Gastroesophageal sphincter (tissue), 4 donors: ENCODE measurements around the gene DBF4B. TPM values are rescaled to one million over a fixed set of nuclear protein-coding genes. Genes with fewer than 3 reads are reported as not detected.
A peak's percentile ranks its signal among the peaks of the same experiment; 100 is the strongest.

Source experiments
- ATAC-seq: fragments of 150-250 bp; one replicate; pipeline ENCODE4 v1.9.1; 2016; ENCODE audit warnings: mild to moderate bottlenecking, moderate library complexity
- H3K27ac ChIP-seq, 4 donors: fragments of 200-600 bp; sonication (generic) in 3 of 4; 1 replicate in 3 of 4; 2 replicates in 1 of 4; pipeline ENCODE4 v1.5.1; 2016 to 2019
- H3K27me3 ChIP-seq: fragments of 200-600 bp; sonication (generic); one replicate; pipeline ENCODE4 v1.5.1; 2019
- H3K36me3 ChIP-seq, 2 donors: fragments of 200-600 bp; sonication (generic); one replicate each; pipeline ENCODE4 v1.5.1; 2019; ENCODE audit warnings: control low read depth in 1 of 2
- H3K4me1 ChIP-seq, 3 donors: fragments of 200-600 bp; sonication (generic); 1 replicate in 2 of 3; 2 replicates in 1 of 3; pipeline ENCODE4 v1.5.1; 2016 to 2019; ENCODE audit warnings: control low read depth in 2 of 3
- H3K4me3 ChIP-seq, 2 donors: fragments of 200-600 bp; sonication (generic); one replicate each; pipeline ENCODE4 v1.5.1; 2019; ENCODE audit warnings: mild to moderate bottlenecking in 1 of 2, moderate library complexity in 1 of 2
- H3K9me3 ChIP-seq, 3 donors: fragments of 200-600 bp; sonication (generic); one replicate each; pipeline ENCODE4 v1.5.1; 2017 to 2019; ENCODE audit warnings: control low read depth in 2 of 3
- CTCF ChIP-seq, 4 experiments: fragments of 200-600 bp in 2 of 4; fragments of 450-650 bp in 2 of 4; sonication (generic) in 1 of 4; IDR thresholded peaks; one replicate each; pipeline ENCODE4 v1.5.1; 2017 to 2019; ENCODE audit warnings: antibody characterized with exemption in 4 of 4, mild to moderate bottlenecking in 2 of 4, moderate library complexity in 2 of 4
- EP300 ChIP-seq: sonication (generic); formaldehyde crosslinking; IDR thresholded peaks from one replicate; pipeline ENCODE4 v1.6.1; 2017; ENCODE audit warnings: antibody characterized with exemption, mild to moderate bottlenecking
- POLR2A ChIP-seq, 2 donors: fragments of 450-650 bp; IDR thresholded peaks; one replicate each; pipeline ENCODE4 v1.6.1; 2017; ENCODE audit warnings: antibody characterized with exemption in 2 of 2, mild to moderate bottlenecking in 2 of 2, moderate library complexity in 1 of 2
- POLR2AphosphoS5 ChIP-seq: sonication (generic); formaldehyde crosslinking; IDR thresholded peaks from one replicate; pipeline ENCODE4 v1.6.1; 2017; ENCODE audit warnings: antibody characterized with exemption
- WGBS, 2 donors: methylation state at CpG; one replicate each; pipeline ENCODE4 v1.1.5; 2018; ENCODE audit warnings: low coverage in 1 of 2; 5-methylcytosine and 5-hydroxymethylcytosine counted together
- total RNA-seq, 4 donors: library from RNA; depleted of rRNA; stranded (reverse); fragments of >200 nt; gene quantifications; one replicate each; pipeline ENCODE4 v1.1.0, GENCODE V29; 2016

The DBF4B gene
- total RNA-seq, 4 donors from 2014 or later, result 0.96 to 7.2 (median 3.9) TPM

GRCh38 chr17:44793885-44794842 lies 85.7 kb downstream of the DBF4B start:
- Histone ChIP-seq H3K9me3 (no peaks in the 10 kb centered on the region), H3K4me1 (peaks cover 0 to 55% (median 3%) of the 10 kb centered on the region in 3 donors), H3K27ac (peak overlapping the region; percentile 66 to 90 (median 88)), H3K4me3 (peak overlapping the region in 1 of 2 donors; percentile 11), H3K36me3 (no peaks in the 10 kb centered on the region), H3K27me3 (no peaks in the 10 kb centered on the region)
- 48 to 56% methylated on average over 13 to 18 of the region's 18 CpGs for WGBS, 2 donors
- no peak for ATAC-seq
- TF ChIP-seq CTCF (IDR thresholded peaks at IDR 0.05), result peak in 1 of 4 experiments; percentile 22
- no peak for TF ChIP-seq POLR2A (IDR thresholded peaks at IDR 0.05)

- Histone ChIP-seq H3K4me1 (peaks cover 0 to 59% (median 3%) of the 10 kb centered on the region in 3 donors), H3K27me3 (no peaks in the 10 kb centered on the region), H3K4me3 (peak overlapping the region in 1 of 2 donors; percentile 11), H3K36me3 (no peaks in the 10 kb centered on the region), H3K27ac (peak overlapping the region; percentile 66 to 90 (median 88)), H3K9me3 (no peaks in the 10 kb centered on the region)
- 31 to 54% methylated on average over 6 to 10 of the region's 10 CpGs for WGBS, 2 donors
- TF ChIP-seq POLR2AphosphoS5 (peak; percentile 67), EP300 (no peak), CTCF (IDR thresholded peaks at IDR 0.05) (no peak), POLR2A (IDR thresholded peaks at IDR 0.05) (no peak)
- ATAC-seq, result peak; percentile 32
Observed at GRCh38 chr17:44794851-44795413, 86.5 kb downstream of the DBF4B start.

GRCh38 chr17:44795421-44795820 lies 87.0 kb downstream of the DBF4B start:
- ATAC-seq, result no peak
- TF ChIP-seq CTCF (IDR thresholded peaks at IDR 0.05) (no peak), POLR2AphosphoS5 (no peak), EP300 (no peak), POLR2A (IDR thresholded peaks at IDR 0.05) (no peak)
- no peaks in the 10 kb centered on the region for H3K9me3 ChIP-seq
- WGBS, 2 donors, result 76% methylated on average over 5 of the region's 9 CpGs; no CpG with 5 or more reads in 1 of the 2 donors
- H3K36me3 ChIP-seq, result no peaks in the 10 kb centered on the region
- H3K4me3 ChIP-seq, result no peak overlapping the region
- H3K4me1 ChIP-seq, result peaks cover 0 to 59% (median 3%) of the 10 kb centered on the region in 3 donors
- no peaks in the 10 kb centered on the region for H3K27me3 ChIP-seq
- peak overlapping the region; percentile 66 to 90 (median 88) for H3K27ac ChIP-seq

- no peak for ATAC-seq
- no peaks in the 10 kb centered on the region for H3K9me3 ChIP-seq
- H3K27me3 ChIP-seq, result no peaks in the 10 kb centered on the region
- peak overlapping the region in 1 of 2 donors; percentile 36 for H3K4me3 ChIP-seq
- peak overlapping the region; percentile 88 to 99 (median 90) for H3K27ac ChIP-seq
- peaks cover 0 to 62% (median 3%) of the 10 kb centered on the region in 3 donors for H3K4me1 ChIP-seq
- no peaks in the 10 kb centered on the region for H3K36me3 ChIP-seq
- no peak for TF ChIP-seq EP300
- TF ChIP-seq CTCF (IDR thresholded peaks at IDR 0.05), result no peak
- no peak for TF ChIP-seq POLR2AphosphoS5
- 82% methylated on average over 2 of the region's 10 CpGs; no CpG with 5 or more reads in 1 of the 2 donors for WGBS, 2 donors
Observed at GRCh38 chr17:44795928-44796327, 87.5 kb downstream of the DBF4B start.
